ENCODE results near the gene DUSP16. TPM values are rescaled to one million over a fixed set of nuclear protein-coding genes. Genes with fewer than 3 reads are reported as not detected.

DUSP16 gene
- total RNA-seq, 1 experiment from 2014 or later = 51.9 TPM

GRCh38 chr12:12528361-12529270 is 34.0 kb downstream of the DUSP16 start:
- H3K27me3 Mint-ChIP-seq (ENCODE audit: low read depth) = no peaks in the 10 kb centered on the region

GRCh38 chr12:12527820-12528296 is 34.8 kb downstream of the DUSP16 start:
- H3K4me3 Mint-ChIP-seq = no peak overlapping the region
- ATAC-seq (peak; percentile 80), DNase-seq (ENCODE audit: low spot score) (no peak)
- POLR2A ChIA-PET = no interaction called here
- H3K27me3 Mint-ChIP-seq (ENCODE audit: low read depth) = no peaks in the 10 kb centered on the region
- H3K36me3 Mint-ChIP-seq = peaks cover 6% of the 10 kb centered on the region; the same call in 1 of the 2 replicates
- peak overlapping the region; percentile 63 for H3K27ac Mint-ChIP-seq
- H3K9me3 Mint-ChIP-seq = no peaks in the 10 kb centered on the region
- CTCF ChIA-PET = interaction anchor here (0.7 to 2.0 kb wide), 2 partner anchors 24 to 35 kb away, joined by 3 to 4 read pairs; partner anchors contain the start of gene DUSP16
- H3K4me1 Mint-ChIP-seq = peaks cover 39% of the 10 kb centered on the region
- TF ChIP-seq TP53 (CRISPR knock-in tag; IDR thresholded peaks at IDR 0.05) (no peak), CBFB (CRISPR knock-in tag; IDR thresholded peaks at IDR 0.05; ENCODE audit: low read depth) (no peak), OVOL2 (CRISPR knock-in tag; IDR thresholded peaks at IDR 0.05; ENCODE audit: borderline replicate concordance) (no peak), GABPB1 (CRISPR knock-in tag; IDR thresholded peaks at IDR 0.05) (no peak), ZNF121 (CRISPR knock-in tag; IDR thresholded peaks at IDR 0.05) (no peak), HMGA2 (CRISPR knock-in tag; IDR thresholded peaks at IDR 0.05) (no peak), SP1 (CRISPR knock-in tag; conservative IDR thresholded peaks at IDR 0.05) (no peak), NR3C1 (CRISPR knock-in tag; conservative IDR thresholded peaks at IDR 0.05; ENCODE audit: low read depth) (no peak), CTCF (IDR thresholded peaks at IDR 0.05) (no peak), FOXK1 (CRISPR knock-in tag; IDR thresholded peaks at IDR 0.05) (no peak), CREB1 (CRISPR knock-in tag; IDR thresholded peaks at IDR 0.05) (no peak), NR2C2 (CRISPR knock-in tag; IDR thresholded peaks at IDR 0.05) (no peak)
- TF ChIP-seq, protein P1, sequence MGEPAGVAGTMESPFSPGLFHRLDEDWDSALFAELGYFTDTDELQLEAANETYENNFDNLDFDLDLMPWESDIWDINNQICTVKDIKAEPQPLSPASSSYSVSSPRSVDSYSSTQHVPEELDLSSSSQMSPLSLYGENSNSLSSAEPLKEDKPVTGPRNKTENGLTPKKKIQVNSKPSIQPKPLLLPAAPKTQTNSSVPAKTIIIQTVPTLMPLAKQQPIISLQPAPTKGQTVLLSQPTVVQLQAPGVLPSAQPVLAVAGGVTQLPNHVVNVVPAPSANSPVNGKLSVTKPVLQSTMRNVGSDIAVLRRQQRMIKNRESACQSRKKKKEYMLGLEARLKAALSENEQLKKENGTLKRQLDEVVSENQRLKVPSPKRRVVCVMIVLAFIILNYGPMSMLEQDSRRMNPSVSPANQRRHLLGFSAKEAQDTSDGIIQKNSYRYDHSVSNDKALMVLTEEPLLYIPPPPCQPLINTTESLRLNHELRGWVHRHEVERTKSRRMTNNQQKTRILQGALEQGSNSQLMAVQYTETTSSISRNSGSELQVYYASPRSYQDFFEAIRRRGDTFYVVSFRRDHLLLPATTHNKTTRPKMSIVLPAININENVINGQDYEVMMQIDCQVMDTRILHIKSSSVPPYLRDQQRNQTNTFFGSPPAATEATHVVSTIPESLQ (CRISPR knock-in tag; IDR thresholded peaks at IDR 0.05) = no peak
- TF ChIP-seq, protein P2, sequence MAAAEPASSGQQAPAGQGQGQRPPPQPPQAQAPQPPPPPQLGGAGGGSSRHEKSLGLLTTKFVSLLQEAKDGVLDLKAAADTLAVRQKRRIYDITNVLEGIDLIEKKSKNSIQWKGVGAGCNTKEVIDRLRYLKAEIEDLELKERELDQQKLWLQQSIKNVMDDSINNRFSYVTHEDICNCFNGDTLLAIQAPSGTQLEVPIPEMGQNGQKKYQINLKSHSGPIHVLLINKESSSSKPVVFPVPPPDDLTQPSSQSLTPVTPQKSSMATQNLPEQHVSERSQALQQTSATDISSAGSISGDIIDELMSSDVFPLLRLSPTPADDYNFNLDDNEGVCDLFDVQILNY (CRISPR knock-in tag; IDR thresholded peaks at IDR 0.05) = no peak
- TF ChIP-seq, protein P3, sequence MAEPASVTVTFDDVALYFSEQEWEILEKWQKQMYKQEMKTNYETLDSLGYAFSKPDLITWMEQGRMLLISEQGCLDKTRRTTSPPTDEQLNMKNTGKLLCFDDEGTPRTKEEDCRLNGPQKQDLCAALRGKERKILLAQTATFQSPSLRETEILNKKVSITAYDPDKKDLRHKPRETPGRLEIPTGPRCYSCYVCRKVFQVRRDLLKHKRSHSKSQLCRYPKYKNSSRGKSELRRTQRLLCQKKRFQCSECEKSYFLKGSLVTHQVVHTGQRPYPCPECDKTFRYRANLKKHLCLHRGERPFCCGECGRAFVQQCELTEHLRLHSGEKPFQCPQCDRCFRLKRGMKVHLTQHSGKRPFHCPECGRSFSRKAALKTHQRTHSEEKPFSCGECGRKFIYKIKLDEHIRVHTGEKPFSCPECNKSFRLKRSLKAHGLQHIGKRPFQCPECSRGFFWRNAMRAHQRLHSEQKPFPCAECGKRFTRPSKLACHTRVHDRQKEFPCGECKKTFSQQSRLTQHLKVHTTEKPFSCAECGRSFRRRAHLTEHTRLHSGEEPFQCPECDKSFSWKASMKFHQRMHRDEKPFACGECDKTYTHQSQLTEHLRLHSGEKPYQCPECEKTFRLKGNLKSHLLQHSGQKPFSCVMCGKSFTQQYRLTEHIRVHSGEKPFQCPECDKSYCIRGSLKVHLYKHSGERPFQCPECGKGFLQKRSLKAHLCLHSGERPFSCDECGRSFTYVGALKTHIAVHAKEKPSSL (CRISPR knock-in tag; conservative IDR thresholded peaks at IDR 0.05) = no peak

More at GRCh38 chr12:12528361-12529270, 34.0 kb downstream of the DUSP16 start:
- no peak overlapping the region for H3K4me3 Mint-ChIP-seq
- no peak for TF ChIP-seq ATF3 (CRISPR knock-in tag; conservative IDR thresholded peaks at IDR 0.05)
- no peak for TF ChIP-seq ERG (CRISPR knock-in tag; IDR thresholded peaks at IDR 0.05)
- TF ChIP-seq, protein P4, sequence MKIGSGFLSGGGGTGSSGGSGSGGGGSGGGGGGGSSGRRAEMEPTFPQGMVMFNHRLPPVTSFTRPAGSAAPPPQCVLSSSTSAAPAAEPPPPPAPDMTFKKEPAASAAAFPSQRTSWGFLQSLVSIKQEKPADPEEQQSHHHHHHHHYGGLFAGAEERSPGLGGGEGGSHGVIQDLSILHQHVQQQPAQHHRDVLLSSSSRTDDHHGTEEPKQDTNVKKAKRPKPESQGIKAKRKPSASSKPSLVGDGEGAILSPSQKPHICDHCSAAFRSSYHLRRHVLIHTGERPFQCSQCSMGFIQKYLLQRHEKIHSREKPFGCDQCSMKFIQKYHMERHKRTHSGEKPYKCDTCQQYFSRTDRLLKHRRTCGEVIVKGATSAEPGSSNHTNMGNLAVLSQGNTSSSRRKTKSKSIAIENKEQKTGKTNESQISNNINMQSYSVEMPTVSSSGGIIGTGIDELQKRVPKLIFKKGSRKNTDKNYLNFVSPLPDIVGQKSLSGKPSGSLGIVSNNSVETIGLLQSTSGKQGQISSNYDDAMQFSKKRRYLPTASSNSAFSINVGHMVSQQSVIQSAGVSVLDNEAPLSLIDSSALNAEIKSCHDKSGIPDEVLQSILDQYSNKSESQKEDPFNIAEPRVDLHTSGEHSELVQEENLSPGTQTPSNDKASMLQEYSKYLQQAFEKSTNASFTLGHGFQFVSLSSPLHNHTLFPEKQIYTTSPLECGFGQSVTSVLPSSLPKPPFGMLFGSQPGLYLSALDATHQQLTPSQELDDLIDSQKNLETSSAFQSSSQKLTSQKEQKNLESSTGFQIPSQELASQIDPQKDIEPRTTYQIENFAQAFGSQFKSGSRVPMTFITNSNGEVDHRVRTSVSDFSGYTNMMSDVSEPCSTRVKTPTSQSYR (CRISPR knock-in tag; IDR thresholded peaks at IDR 0.05) = no peak
- ChIA-PET CTCF (interaction anchor here (2.0 kb wide), 1 partner anchor 34 kb away, joined by 4 read pairs; the partner anchor contains the start of gene DUSP16), POLR2A (no interaction called here)
- ATAC-seq (no peak), DNase-seq (ENCODE audit: low spot score) (no peak)
- H3K27ac Mint-ChIP-seq = peak overlapping the region; percentile 67
- peaks cover 43% of the 10 kb centered on the region for H3K4me1 Mint-ChIP-seq
- H3K36me3 Mint-ChIP-seq = peaks cover 6% of the 10 kb centered on the region; the same call in 1 of the 2 replicates
- no peaks in the 10 kb centered on the region for H3K9me3 Mint-ChIP-seq

Measured in WTC11 (cell line).